Measurements from ENCODE around the gene NMT1. TPM values are rescaled to one million over a fixed set of nuclear protein-coding genes. Genes with fewer than 3 reads are reported as not detected.

Gene NMT1
- total and polyA plus RNA-seq, 2 of the 13 experiments (the other 11 are each of a cell fraction or from before 2014, with no cell fraction given), result 75.7 to 142 TPM

DNA sequence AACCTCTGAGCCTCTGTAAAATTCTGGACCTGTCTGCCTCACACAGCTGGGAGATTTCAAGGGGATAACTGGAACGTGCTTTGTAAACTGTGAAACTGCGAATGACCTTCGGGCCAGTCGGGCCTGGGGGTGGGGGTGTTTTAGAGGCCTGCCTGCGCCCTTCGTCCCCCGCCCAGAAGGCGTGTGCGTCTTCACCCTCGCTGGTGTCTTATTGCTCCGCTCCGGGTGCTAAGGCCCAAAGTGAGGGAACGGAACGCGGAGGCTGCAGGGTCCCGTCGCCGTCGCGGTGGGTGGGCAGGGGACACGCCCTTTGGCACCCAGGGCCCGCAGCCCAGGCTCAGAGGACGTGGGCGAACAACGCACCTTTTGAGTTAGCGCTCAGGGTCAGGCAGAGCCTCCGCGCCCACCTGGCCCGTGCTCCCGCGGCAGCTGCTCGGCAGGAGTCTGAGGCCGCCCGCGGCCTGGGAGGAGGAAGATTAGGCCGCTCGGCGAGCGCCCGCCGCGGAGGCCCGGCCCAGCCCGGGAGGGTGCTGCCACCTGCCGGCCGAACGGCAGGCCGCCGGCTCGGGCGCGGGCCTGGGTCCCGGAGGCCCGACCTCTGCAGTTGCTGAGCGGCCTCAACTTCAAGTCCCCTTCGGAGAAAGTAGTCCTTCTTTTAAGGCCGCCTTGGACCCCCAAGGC is 39.4 kb upstream of the NMT1 start (continued):
- TF ChIP-seq REST (IDR thresholded peaks at IDR 0.05; ENCODE audit: borderline replicate concordance in 1 of 2, low read depth in 1 of 2, low read length in 2 of 2), result no peak; a peak in 1 of 4 replicates
- no peak for TF ChIP-seq DPF2 (CRISPR knock-in tag; IDR thresholded peaks at IDR 0.05; ENCODE audit: borderline replicate concordance, low read depth)
- TF ChIP-seq CBX2 (IDR thresholded peaks at IDR 0.05; ENCODE audit: low read depth, low read length), result no peak
- peak; percentile 16; the same call in 1 of the 2 replicates for TF ChIP-seq CBX2 (CRISPR knock-in tag; IDR thresholded peaks at IDR 0.05; ENCODE audit: low read depth)
- peak; percentile 57; the same call in 1 of the 2 replicates for TF ChIP-seq CSRNP1 (CRISPR knock-in tag; IDR thresholded peaks at IDR 0.05)
- TF ChIP-seq RAD51 (IDR thresholded peaks at IDR 0.05; ENCODE audit: borderline replicate concordance), result no peak
- no peak for TF ChIP-seq HOXA7 (CRISPR knock-in tag; IDR thresholded peaks at IDR 0.05)
- peak; percentile 63 for TF ChIP-seq ARNTL (CRISPR knock-in tag; IDR thresholded peaks at IDR 0.05)
- peak; percentile 89 for TF ChIP-seq KLF12 (CRISPR knock-in tag; IDR thresholded peaks at IDR 0.05; ENCODE audit: borderline replicate concordance)
- TF ChIP-seq MAX (IDR thresholded peaks at IDR 0.05), result peak; percentile 69
- TF ChIP-seq ZNF780A (CRISPR knock-in tag; IDR thresholded peaks at IDR 0.05), result no peak
- TF ChIP-seq, protein P1, sequence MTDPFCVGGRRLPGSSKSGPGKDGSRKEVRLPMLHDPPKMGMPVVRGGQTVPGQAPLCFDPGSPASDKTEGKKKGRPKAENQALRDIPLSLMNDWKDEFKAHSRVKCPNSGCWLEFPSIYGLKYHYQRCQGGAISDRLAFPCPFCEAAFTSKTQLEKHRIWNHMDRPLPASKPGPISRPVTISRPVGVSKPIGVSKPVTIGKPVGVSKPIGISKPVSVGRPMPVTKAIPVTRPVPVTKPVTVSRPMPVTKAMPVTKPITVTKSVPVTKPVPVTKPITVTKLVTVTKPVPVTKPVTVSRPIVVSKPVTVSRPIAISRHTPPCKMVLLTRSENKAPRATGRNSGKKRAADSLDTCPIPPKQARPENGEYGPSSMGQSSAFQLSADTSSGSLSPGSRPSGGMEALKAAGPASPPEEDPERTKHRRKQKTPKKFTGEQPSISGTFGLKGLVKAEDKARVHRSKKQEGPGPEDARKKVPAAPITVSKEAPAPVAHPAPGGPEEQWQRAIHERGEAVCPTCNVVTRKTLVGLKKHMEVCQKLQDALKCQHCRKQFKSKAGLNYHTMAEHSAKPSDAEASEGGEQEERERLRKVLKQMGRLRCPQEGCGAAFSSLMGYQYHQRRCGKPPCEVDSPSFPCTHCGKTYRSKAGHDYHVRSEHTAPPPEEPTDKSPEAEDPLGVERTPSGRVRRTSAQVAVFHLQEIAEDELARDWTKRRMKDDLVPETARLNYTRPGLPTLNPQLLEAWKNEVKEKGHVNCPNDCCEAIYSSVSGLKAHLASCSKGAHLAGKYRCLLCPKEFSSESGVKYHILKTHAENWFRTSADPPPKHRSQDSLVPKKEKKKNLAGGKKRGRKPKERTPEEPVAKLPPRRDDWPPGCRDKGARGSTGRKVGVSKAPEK (CRISPR knock-in tag; IDR thresholded peaks at IDR 0.05; ENCODE audit: borderline replicate concordance), result peak; percentile 73; the same call in 1 of the 2 replicates
- TF ChIP-seq TRIM24 (CRISPR knock-in tag; IDR thresholded peaks at IDR 0.05), result no peak
- TF ChIP-seq SAFB2 (CRISPR knock-in tag; IDR thresholded peaks at IDR 0.05; ENCODE audit: borderline replicate concordance, low read depth), result peak; percentile 99
- no peak for TF ChIP-seq SNAI1 (CRISPR knock-in tag; IDR thresholded peaks at IDR 0.05; ENCODE audit: borderline replicate concordance)
- no peak for TF ChIP-seq ZNF12 (CRISPR knock-in tag; IDR thresholded peaks at IDR 0.05)
- TF ChIP-seq RFX1 (IDR thresholded peaks at IDR 0.05), result no peak
- TF ChIP-seq CHD2 (IDR thresholded peaks at IDR 0.05; ENCODE audit: low read depth, low read length), result no peak
- TF ChIP-seq, protein P2, sequence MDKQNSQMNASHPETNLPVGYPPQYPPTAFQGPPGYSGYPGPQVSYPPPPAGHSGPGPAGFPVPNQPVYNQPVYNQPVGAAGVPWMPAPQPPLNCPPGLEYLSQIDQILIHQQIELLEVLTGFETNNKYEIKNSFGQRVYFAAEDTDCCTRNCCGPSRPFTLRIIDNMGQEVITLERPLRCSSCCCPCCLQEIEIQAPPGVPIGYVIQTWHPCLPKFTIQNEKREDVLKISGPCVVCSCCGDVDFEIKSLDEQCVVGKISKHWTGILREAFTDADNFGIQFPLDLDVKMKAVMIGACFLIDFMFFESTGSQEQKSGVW (CRISPR knock-in tag; IDR thresholded peaks at IDR 0.05; ENCODE audit: borderline replicate concordance), result no peak
- no peak for TF ChIP-seq CENPT (CRISPR knock-in tag; IDR thresholded peaks at IDR 0.05; ENCODE audit: low read depth)
- peak; percentile 63; the same call in 1 of the 2 replicates for TF ChIP-seq ZNF256 (CRISPR knock-in tag; conservative IDR thresholded peaks at IDR 0.05)

Measured in HepG2 (cell line).